ENCODE measurements around the gene FOXF1.

The FOXF1 gene

GRCh38 chr16:86497551-86498021, 12.7 kb upstream of the FOXF1 start:
- Histone ChIP-seq H3K9me3 (ENCODE audit: insufficient read depth, low read length) (no peaks in the 10 kb centered on the region), H3K4me2 (ENCODE audit: low read length) (no peak overlapping the region), H3K36me3 (replicated peaks; ENCODE audit: low read depth, low read length) (no peaks in the 10 kb centered on the region), H2AFZ (ENCODE audit: low read depth, low read length) (no peak overlapping the region), H3K4me3 (ENCODE audit: low read length) (no peak overlapping the region), H4K20me1 (ENCODE audit: insufficient read depth, low read length) (no peaks in the 10 kb centered on the region), H3K9ac (ENCODE audit: low read length) (no peak overlapping the region), H3K27me3 (ENCODE audit: low read depth, low read length) (peaks cover 15% of the 10 kb centered on the region), H3K27ac (ENCODE audit: low read length) (no peak overlapping the region), H3K4me1 (ENCODE audit: low read length) (no peaks in the 10 kb centered on the region), H3K79me2 (ENCODE audit: low read length) (no peaks in the 10 kb centered on the region)
- TF ChIP-seq EZH2phosphoT487 (IDR thresholded peaks at IDR 0.05; ENCODE audit: low read depth): no peak
- no peak for TF ChIP-seq CTCF (IDR thresholded peaks at IDR 0.05; ENCODE audit: low read depth, low read length)

- no peak overlapping the region for H2AFZ ChIP-seq (ENCODE audit: low read depth, low read length)
- TF ChIP-seq CTCF (IDR thresholded peaks at IDR 0.05; ENCODE audit: low read depth, low read length) (no peak), EZH2phosphoT487 (IDR thresholded peaks at IDR 0.05; ENCODE audit: low read depth) (no peak)
- H3K4me1 ChIP-seq (ENCODE audit: low read length): no peaks in the 10 kb centered on the region
- no peak overlapping the region for H3K4me2 ChIP-seq (ENCODE audit: low read length)
- no peak overlapping the region for H3K27ac ChIP-seq (ENCODE audit: low read length)
- H4K20me1 ChIP-seq (ENCODE audit: insufficient read depth, low read length): no peaks in the 10 kb centered on the region
- no peaks in the 10 kb centered on the region for H3K36me3 ChIP-seq (replicated peaks; ENCODE audit: low read depth, low read length)
- peaks cover 21% of the 10 kb centered on the region for H3K27me3 ChIP-seq (ENCODE audit: low read depth, low read length)
- H3K9ac ChIP-seq (ENCODE audit: low read length): no peak overlapping the region
- H3K79me2 ChIP-seq (ENCODE audit: low read length): no peaks in the 10 kb centered on the region
- H3K4me3 ChIP-seq (ENCODE audit: low read length): no peak overlapping the region
- H3K9me3 ChIP-seq (ENCODE audit: insufficient read depth, low read length): no peaks in the 10 kb centered on the region
Observed at GRCh38 chr16:86498155-86498670, 12.1 kb upstream of the FOXF1 start.

- no peaks in the 10 kb centered on the region for H4K20me1 ChIP-seq (ENCODE audit: insufficient read depth, low read length)
- no peaks in the 10 kb centered on the region for H3K36me3 ChIP-seq (replicated peaks; ENCODE audit: low read depth, low read length)
- H3K27ac ChIP-seq (ENCODE audit: low read length): no peak overlapping the region
- H3K4me1 ChIP-seq (ENCODE audit: low read length): no peaks in the 10 kb centered on the region
- no peak overlapping the region for H3K4me3 ChIP-seq (ENCODE audit: low read length)
- no peak overlapping the region for H2AFZ ChIP-seq (ENCODE audit: low read depth, low read length)
- no peak overlapping the region for H3K4me2 ChIP-seq (ENCODE audit: low read length)
- no peak for TF ChIP-seq CTCF (IDR thresholded peaks at IDR 0.05; ENCODE audit: low read depth, low read length)
- TF ChIP-seq EZH2phosphoT487 (IDR thresholded peaks at IDR 0.05; ENCODE audit: low read depth): no peak
- peaks cover 22% of the 10 kb centered on the region for H3K27me3 ChIP-seq (ENCODE audit: low read depth, low read length)
- no peaks in the 10 kb centered on the region for H3K79me2 ChIP-seq (ENCODE audit: low read length)
- H3K9me3 ChIP-seq (ENCODE audit: insufficient read depth, low read length): no peaks in the 10 kb centered on the region
- H3K9ac ChIP-seq (ENCODE audit: low read length): no peak overlapping the region
Observed at GRCh38 chr16:86498671-86499439, 11.5 kb upstream of the FOXF1 start.

GRCh38 chr16:86499440-86499786, 10.9 kb upstream of the FOXF1 start:
- Histone ChIP-seq H3K27ac (ENCODE audit: low read length) (no peak overlapping the region), H3K9ac (ENCODE audit: low read length) (no peak overlapping the region), H3K4me2 (ENCODE audit: low read length) (no peak overlapping the region), H3K27me3 (ENCODE audit: low read depth, low read length) (peaks cover 22% of the 10 kb centered on the region), H3K9me3 (ENCODE audit: insufficient read depth, low read length) (no peaks in the 10 kb centered on the region), H3K79me2 (ENCODE audit: low read length) (no peaks in the 10 kb centered on the region), H3K4me3 (ENCODE audit: low read length) (no peak overlapping the region), H2AFZ (ENCODE audit: low read depth, low read length) (no peak overlapping the region), H3K4me1 (ENCODE audit: low read length) (no peaks in the 10 kb centered on the region), H4K20me1 (ENCODE audit: insufficient read depth, low read length) (no peaks in the 10 kb centered on the region), H3K36me3 (replicated peaks; ENCODE audit: low read depth, low read length) (no peaks in the 10 kb centered on the region)
- no peak for TF ChIP-seq CTCF (IDR thresholded peaks at IDR 0.05; ENCODE audit: low read depth, low read length)
- TF ChIP-seq EZH2phosphoT487 (IDR thresholded peaks at IDR 0.05; ENCODE audit: low read depth): no peak

All from OCI-LY3 (cell line).